GM19239 (cell line): ENCODE results near the gene CAPS.

ENCODE experiments used
- DNase-seq: peaks from one replicate; pipeline ENCODE4 v3.0.0; 2011; ENCODE audit warnings: low spot score; ENCODE audit not compliant: insufficient read length
- FAIRE-seq: peaks from 2 replicates; lab custom pipeline; 2011; peaks lifted over from hg19 to GRCh38; lab: Jason Lieb, UNC

CAPS gene

DNA sequence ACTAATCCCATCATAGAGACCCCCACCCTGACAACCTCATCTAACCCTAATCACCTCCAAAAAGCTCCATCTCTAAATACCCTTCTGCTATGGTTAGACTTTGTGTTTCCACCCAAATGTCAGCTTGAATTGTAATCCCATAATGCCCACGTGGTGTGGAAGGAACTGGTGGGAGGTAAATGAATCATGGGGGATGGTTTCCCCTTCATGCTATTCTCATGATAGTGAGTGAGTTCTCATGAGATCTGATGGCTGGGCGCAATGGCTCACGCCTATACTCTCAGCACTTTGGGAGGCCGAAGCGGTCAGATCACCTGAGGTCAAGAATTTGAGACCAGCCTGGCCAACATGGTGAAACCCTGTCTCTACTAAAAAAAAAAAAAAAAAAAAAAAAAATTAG, 6.8 kb upstream of the CAPS start:
- DNase-seq: no peak
- no peak for FAIRE-seq

DNA sequence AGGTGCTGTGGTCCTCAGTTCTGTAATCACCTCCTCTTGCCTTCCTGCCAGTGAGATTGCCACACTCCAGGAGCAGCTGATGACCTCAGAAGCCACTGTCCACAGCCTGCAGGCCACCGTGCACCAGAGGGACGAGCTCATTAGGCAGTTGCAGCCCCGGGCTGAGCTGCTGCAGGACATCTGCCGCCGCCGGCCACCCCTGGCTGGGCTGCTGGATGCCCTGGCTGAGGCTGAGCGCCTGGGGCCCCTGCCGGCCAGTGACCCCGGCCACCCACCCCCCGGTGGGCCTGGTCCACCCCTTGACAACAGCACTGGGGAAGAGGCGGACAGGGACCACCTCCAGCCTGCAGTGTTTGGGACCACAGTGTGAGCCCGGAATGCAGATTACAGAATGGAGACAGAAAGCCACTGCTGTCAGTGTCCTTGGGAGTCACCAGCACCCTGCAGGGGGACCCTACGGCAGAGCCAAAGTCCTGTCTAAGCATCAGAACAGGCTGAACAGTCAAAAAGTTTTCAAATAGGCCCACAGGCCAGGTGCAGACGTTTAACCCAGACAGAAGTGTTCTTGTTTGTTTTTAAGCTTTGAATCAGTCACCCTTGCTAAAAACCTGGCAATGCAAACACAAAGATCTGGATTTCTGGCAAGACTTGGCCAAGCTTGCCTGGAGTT, 5.1 kb upstream of the CAPS start:
- DNase-seq (no peak), FAIRE-seq (no peak)

DNA sequence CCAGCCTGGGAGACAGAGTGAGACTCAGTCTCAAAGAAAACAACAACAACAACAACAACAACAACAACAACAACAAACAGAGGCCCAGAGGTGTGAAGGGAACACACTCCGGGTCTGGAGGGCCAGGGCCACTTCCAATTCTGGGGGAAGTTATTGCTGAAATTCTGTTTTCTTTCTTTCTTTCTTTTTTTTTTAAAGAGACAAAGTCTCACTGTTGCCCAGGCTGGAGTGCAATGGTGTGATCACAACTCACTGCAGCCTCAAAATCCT, 3.5 kb upstream of the CAPS start:
- FAIRE-seq (no peak), DNase-seq (no peak)

DNA sequence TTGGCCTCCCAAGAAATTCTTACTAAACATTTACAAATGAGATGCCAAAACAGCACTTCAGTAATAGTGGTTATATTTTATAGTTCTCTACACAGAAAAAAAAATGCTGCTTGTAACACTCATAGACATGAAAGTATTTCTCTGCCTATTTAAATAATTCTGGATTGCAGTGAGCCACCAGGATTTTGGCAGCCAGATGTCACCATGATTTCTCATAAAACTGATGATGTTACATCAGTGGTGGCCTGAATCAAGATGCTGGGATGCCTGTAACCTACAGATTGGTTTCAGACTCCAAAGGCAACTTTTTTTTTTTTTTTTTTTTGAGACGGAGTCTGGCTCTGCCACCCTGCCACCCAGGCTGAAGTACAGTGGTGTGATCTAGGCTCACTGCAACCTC, 2.7 kb upstream of the CAPS start:
- DNase-seq (no peak), FAIRE-seq (no peak)

DNA sequence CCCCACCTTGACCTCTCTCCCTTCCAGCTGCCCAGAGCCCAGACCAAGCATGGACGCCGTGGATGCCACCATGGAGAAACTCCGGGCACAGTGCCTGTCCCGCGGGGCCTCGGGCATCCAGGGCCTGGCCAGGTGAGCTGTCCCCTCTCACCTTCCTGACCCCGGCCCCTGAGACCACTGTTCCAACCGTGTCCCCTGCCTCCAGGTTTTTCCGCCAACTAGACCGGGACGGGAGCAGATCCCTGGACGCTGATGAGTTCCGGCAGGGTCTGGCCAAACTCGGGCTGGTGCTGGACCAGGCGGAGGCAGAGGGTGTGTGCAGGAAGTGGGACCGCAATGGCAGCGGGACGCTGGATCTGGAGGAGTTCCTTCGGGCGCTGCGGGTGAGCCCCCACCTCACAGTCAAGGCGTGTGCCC, 312 bp downstream of the CAPS start:
- DNase-seq (no peak), FAIRE-seq (no peak)

DNA sequence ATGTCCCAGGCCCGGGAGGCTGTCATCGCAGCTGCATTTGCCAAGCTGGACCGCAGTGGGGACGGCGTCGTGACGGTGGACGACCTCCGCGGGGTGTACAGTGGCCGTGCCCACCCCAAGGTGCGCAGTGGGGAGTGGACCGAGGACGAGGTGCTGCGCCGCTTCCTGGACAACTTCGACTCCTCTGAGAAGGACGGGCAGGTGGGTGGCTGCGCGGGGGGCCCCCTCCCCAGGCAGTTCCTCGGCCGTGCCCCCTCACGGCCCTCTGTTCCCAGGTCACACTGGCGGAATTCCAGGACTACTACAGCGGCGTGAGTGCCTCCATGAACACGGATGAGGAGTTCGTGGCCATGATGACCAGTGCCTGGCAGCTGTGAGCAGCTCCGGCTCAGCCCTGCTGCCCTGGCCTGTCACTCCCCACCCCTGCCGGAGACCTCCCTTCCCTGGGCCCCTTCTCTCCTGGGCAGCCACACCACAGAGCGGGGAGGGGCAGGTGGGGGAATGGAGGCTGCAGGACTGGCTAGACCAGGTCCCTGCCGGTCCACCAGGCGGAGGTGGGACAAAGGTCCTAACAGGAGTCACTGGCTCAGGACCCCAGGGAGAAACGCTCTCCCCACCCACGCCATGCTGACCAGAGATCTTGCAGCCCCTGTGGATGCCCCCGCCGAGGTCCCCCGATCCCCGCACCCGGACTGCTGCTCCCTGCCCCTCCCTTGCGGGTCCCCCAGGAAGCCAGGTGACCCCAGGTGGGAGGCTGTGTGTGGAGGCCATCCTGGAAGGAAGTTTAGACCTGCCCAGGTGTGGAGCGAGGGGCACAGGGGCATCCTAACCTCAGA, 1.1 kb downstream of the CAPS start:
- DNase-seq: no peak

DNA sequence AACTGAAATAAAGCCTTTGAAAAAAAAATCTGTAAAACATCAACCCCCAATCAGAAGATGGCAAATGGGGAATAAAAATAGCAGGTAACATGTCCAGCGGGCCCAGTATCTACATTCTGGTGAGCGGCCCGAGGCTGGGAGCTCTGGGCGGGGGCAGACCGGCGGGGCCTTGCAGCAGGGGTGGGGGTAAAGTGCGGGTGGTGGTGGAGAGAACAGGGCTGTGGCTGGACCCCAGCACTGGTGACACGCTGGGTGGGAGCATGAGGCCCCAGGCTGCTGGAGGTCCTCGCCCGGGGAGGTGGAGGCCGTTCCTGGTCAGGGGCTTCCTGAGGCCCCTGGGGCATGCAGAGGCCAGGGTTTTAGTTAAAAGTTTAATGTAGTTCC, 1.7 kb downstream of the CAPS start:
- FAIRE-seq: no peak
- DNase-seq: no peak

More for the DNA sequence above, 1.1 kb downstream of the CAPS start:
- FAIRE-seq: no peak

DNA sequence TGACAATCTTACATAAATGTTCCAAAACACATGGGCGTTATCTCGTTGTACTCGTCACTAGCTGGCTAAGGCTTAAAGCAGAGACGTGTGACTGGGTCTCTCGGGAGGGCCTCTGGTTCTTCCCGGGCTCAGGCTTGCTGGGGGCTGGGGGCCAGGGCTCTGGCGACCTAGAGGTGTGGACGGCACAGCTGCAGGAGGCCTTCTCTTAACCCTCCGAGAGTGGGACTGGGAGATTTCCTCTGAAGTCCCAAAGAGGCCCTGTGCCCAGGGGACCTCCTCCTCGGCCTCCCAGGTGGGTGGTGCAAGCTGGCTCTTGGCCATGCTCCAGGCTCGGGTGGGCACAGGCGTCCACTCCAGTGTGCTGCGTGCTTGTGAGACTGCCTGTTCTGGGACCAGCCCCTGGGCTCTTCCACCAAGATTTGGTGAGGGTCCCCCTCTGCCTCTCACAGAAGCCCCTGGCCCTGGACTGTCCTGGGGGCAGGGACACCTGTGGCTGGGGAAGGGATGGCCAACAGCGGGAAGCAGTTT, 2.2 kb downstream of the CAPS start:
- DNase-seq (no peak), FAIRE-seq (no peak)

DNA sequence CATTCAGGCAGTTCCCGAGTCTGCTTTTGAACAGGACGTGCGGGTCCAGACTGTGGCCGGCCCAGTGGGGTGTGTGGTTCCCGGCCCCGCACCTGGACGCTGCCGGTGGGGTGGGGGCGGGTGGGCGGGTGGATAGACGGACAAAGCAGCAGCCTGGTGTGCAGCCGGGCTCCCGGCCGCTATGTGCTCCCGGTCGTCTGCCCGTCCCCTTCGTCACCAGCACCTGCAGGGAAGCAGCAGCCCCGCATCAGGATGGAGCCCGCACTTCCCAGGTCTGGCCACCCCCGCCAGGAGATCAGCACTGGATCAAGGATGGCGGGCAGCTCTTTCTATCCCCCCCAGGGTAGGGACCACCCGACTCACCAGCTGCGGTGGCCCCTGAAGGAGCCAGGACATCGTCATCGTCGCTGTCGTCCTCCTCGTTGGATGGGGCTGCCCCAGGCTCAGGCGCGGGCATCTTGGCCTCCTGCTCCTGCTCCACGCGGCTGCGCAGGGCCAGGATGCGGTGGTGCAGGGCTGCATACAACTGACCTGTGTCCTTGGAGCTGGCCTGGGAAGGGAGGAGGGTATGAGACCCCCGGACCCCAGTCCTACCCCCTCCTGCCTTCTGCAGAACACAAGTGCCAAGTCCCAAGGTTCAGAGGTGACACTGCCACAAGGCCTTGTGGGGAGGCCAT, 3.5 kb downstream of the CAPS start:
- FAIRE-seq: no peak
- no peak for DNase-seq

DNA sequence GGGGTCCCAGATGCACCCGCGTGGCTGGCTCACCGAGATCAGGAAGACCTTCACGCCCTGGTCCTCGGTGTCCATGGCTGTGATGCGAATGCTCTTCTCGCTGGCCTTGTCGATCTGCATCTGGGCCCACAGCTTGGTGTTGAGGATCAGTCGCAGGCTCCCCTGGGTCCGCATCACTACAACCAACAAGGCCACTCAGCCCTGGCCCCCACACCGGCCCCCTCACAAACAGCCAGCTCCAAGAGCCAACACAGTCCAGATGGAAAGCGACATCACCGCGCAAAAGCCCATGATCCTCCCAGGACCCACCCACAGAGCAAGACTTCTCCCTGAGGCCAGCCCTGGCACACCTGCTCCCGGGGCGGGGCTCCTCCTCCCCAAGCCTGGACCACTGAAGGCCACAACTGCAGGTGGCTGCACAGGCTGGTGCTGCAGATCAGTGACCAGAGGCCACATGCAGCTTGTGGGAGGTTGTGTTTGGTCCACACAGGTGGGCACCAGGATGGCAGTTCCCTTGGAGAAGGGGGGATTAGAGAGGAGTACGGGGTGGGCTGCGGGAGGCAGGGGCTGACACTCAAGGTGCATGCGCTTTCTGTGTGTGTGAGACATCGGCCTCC, 4.5 kb downstream of the CAPS start:
- DNase-seq: no peak
- FAIRE-seq: no peak

DNA sequence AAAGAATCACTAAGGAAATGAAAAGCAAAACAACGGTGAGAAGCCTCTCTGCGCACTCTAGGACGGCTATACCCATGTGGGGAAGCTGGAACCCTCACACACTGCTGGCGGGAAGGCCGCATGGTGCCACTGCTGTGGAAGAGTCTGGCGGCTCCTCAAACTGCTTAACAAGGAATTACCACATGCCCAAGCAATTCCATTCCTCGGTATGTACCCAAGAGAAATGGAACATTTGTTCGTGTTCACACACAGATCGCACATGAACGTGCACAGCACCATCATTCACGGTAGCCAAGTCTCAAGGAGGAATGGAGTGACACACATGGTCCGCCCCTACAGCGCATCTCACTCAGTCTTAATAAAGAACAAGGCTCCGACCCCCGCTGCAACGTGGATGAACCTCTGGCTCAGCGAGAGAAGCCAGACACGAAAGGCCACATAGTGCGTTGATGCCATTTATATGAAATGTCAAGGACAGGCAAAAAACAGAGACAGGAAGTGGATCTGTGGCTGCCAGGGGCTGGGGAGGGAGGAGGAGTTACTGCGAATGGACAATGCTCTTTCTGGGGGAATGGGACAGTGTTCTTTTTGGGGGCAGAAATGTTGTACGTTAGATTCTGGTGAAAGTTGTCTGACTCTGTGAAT, 7.6 kb downstream of the CAPS start:
- FAIRE-seq (no peak), DNase-seq (no peak)

DNA sequence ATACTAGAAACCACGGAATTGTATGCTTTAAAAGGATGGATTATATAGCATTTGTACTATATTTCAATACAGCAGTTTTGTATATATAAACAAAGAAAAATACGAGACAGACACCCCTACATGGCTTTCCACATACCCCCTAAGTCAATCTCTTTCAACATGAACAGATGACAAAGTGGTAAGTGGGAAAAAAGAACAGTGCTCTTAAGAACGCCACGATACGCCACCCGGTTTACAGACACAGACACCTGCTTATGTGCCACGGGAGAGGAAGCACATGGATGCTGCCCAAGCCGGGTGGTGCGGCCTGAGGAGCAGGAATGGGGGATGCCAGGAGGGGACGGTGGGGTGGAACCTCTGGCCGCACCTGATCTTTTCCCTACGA, 8.1 kb downstream of the CAPS start:
- FAIRE-seq (no peak), DNase-seq (no peak)

DNA sequence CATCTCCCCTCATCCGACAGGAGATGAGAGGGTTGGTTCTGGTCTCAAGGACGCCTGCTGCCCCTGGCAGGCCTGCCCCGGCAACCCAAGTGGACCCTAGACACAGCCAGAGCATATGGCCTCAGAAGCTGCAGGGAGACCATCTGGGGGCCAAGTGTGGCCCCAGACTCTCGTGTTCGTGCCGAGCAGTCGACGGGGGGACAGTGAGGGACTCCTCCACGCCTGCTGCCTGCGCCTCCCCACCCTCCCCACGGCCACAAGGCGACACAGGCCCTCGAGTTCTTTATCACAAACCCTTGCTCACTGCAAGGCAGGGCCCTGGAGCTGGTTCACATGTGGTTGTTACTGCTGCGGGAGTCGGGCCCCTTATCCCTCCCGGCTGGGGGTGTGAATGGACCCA, 9.3 kb downstream of the CAPS start:
- FAIRE-seq: no peak

DNA sequence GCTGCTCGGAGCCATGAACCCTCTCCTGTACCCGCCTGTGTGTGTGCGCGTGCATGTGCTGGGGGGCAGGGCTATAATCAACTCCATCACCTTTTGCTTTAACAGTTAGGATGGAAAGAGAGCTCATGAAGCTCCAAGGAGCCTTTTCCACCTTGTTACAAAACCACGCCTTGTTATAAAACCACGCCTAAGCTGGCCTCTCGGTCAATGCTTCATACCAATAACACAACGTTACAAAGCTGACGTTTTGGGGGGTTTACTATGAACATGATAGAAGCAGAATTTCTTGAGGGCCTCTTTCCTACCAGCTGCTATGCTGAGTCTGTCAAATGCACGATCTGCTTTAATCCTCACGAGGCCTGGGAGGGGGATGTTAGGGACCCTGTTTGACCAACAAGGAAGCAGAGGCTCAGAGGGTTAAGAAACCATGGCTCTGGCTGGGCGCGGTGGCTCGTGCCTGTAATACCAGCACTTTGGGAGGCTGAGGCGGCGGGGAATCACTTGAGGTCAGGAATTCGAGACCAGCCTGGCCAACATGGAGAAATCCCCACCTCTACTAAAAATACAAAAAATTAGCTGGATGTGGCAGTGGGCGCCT, 11.9 kb downstream of the CAPS start:
- DNase-seq (no peak), FAIRE-seq (no peak)

More for the DNA sequence above, 9.3 kb downstream of the CAPS start:
- no peak for DNase-seq

DNA sequence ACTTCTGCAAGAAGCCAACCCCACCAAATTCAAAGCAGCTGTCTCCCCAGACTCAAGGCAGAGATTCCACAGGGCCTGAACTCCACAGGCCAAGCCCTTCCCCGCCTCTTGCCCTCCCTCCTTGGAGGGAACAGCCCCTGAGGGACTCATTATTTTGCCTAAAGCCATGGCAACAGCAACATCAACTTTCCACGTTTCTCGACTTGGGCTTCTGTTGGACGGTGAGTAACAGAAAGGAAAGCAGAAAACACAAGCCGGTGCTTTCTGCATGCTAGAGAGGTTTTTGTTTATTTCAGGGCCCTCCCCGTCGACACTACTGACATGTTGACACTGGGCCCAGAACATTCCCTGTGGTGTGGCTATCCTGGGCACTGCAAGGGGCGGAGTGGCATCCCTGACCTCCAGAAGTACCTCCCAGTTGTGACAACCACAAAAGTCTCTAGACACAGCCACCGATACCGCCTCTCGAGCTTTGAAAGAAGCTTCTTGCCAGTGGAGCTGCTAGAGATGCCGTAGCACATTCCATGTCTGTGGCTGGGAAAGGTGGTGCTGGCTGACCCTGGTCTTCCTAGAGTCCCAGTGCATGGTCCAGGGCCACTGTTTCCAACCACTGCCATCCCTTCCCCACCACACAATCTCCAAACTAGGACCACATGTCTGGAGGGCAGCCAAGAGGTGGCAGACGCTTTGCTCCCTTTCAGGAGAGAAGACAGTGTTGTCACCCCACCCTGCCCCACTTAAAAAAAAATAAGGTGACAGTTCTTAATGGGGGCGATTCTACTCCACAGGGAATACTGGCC, 12.8 kb downstream of the CAPS start:
- DNase-seq (no peak), FAIRE-seq (peak; percentile 35)

DNA sequence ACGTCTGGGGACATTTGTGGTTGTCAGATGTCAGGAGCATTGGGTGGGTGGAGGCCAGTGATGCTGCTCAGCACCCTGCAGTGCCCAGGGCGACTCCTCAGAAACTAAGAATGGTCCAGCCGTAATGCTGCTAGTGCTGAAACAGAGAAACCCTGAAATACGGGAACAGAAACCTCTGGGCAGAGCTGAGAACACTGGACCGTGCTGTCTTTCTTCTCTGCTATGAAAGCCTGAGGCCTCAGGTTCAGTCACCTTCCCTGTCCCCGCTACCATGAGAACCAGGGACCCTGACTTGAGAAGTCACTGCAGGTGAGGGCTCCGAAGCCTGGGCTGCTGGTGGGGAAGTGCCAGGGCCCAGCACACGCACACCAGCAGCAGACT, 13.4 kb downstream of the CAPS start:
- FAIRE-seq: peak; percentile 62
- peak; percentile 64 for DNase-seq

DNA sequence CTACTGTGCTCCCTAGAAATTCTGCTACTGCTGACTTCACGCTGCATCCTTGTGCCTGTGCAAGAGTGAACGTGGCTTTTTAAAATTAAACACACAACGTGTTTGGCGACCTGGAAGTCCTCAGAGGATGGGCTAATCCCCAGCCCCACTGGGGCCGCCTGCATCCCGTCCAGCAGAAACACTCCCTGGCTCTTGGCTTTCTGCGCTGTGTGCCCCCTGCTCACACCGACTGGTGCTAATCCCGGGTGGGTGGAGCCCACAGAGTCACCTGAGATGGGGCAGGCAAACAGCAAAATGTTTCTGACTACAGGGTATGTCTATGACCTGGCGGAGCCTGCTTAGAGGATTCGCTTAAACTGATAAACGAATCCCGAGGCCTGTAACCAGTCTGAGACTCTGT, 15.1 kb downstream of the CAPS start:
- FAIRE-seq: no peak
- no peak for DNase-seq

DNA sequence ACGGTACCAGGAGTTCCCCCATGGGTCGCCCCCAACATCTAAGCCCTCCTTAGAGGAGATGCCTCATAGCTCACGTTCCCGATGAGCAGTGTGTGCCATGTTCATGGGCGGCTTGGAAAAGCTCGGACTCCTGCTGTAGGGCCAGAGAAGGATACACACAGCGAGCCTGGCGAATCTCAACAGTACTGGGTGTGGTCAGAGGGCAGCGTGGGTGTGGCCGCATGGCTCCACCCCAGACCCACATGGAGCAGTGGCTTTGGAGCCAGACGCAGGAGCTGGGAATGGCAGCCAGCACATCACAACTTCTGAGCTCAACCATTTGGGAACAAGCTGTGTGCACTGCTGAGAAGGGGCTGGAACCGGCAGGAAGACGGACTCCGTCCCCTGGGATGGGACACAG, 15.6 kb downstream of the CAPS start:
- FAIRE-seq: no peak
- DNase-seq: no peak

DNA sequence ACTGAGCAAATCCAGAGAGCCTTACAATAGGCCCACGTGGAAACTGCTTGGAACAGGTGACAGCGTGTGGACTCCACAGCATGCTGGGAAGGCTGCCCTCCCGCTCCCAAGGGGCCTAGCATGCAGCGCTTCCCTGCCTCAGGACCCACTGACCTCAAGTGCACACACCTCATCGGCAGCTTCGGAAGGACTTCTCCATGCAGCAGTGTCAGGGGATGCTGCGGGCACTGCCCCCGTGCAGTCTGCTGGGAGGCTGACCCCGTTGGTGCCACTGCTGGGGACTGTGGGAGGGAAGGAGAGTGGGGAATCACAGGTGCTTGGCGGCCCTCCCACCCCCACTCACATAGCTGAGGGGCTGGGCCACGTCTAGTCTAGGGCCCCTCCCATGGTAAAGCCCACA, 17.2 kb downstream of the CAPS start:
- FAIRE-seq: no peak

More for the DNA sequence above, 17.2 kb downstream of the CAPS start:
- no peak for DNase-seq
